Endothelial cell (in vitro differentiated cells): Measurements from ENCODE around the gene HEMGN. TPM values are rescaled to one million over a fixed set of nuclear protein-coding genes. Genes with fewer than 3 reads are reported as not detected.
"Not testable (repeated sequence)": the region's sequence is repeated elsewhere in the genome, so short reads cannot be mapped to it uniquely, and the experiment has no call there.

Experiments
- DNase-seq: peaks from one replicate; pipeline ENCODE4 v3.0.0; 2021; ENCODE audit warnings: low spot score
- H3K27ac Mint-ChIP-seq: one replicate; pipeline ENCODE4 v1.8.0; 2021; ENCODE audit warnings: mixed read lengths, inconsistent platforms; ENCODE audit not compliant: unreplicated experiment
- H3K27me3 Mint-ChIP-seq: one replicate; pipeline ENCODE4 v1.8.0; 2021; ENCODE audit warnings: mild to moderate bottlenecking, moderate library complexity, mixed read lengths, inconsistent platforms; ENCODE audit not compliant: unreplicated experiment
- H3K36me3 Mint-ChIP-seq: one replicate; pipeline ENCODE4 v1.8.0; 2021; ENCODE audit warnings: mild to moderate bottlenecking, low read depth, mixed read lengths, inconsistent platforms; ENCODE audit not compliant: unreplicated experiment
- H3K4me1 Mint-ChIP-seq: one replicate; pipeline ENCODE4 v1.8.0; 2021; ENCODE audit warnings: mild to moderate bottlenecking, mixed read lengths, inconsistent platforms; ENCODE audit not compliant: unreplicated experiment
- H3K4me3 Mint-ChIP-seq: one replicate; pipeline ENCODE4 v1.8.0; 2021; ENCODE audit warnings: mild to moderate bottlenecking, mixed read lengths, inconsistent platforms; ENCODE audit not compliant: unreplicated experiment
- H3K9me3 Mint-ChIP-seq: one replicate; pipeline ENCODE4 v1.8.0; 2021; ENCODE audit warnings: mixed read lengths, inconsistent platforms; ENCODE audit not compliant: unreplicated experiment
- CTCF ChIP-seq: fragments of 200-600 bp; sonication (generic); IDR thresholded peaks from one replicate; pipeline ENCODE4 v1.5.0; 2021; ENCODE audit warnings: antibody characterized with exemption; ENCODE audit not compliant: unreplicated experiment
- total RNA-seq: library from RNA; stranded (reverse); fragmentation: NEBNext Ultra II Directional; extraction: Animal tissue kit (Norgen Biotek cat#: 25700); gene quantifications from one replicate; pipeline ENCODE4 v1.2.1, GENCODE V29; 2021; ENCODE audit not compliant: unreplicated experiment

Gene HEMGN
- total RNA-seq, 1 donor from 2014 or later: 0.44 TPM

- TF ChIP-seq CTCF: no peak
- DNase-seq: no peak
- H3K4me3 Mint-ChIP-seq: no peak overlapping the region
- no peaks in the 10 kb centered on the region for H3K9me3 Mint-ChIP-seq
- no peaks in the 10 kb centered on the region for H3K27me3 Mint-ChIP-seq
- no peaks in the 10 kb centered on the region for H3K4me1 Mint-ChIP-seq
- no peaks in the 10 kb centered on the region for H3K36me3 Mint-ChIP-seq
- no peak overlapping the region for H3K27ac Mint-ChIP-seq
These were observed 21.6 kb upstream of the HEMGN start for GRCh38 chr9:97959585-97959984.

GRCh38 chr9:97958812-97959511 lies 21.0 kb upstream of the HEMGN start:
- DNase-seq: no peak
- Mint-ChIP-seq H3K36me3 (no peaks in the 10 kb centered on the region), H3K9me3 (no peaks in the 10 kb centered on the region), H3K4me1 (no peaks in the 10 kb centered on the region), H3K4me3 (no peak overlapping the region), H3K27me3 (no peaks in the 10 kb centered on the region), H3K27ac (no peak overlapping the region)
- TF ChIP-seq CTCF: no peak

- Mint-ChIP-seq H3K9me3 (no peaks in the 10 kb centered on the region), H3K27ac (no peak overlapping the region), H3K4me3 (no peak overlapping the region), H3K27me3 (no peaks in the 10 kb centered on the region), H3K4me1 (no peaks in the 10 kb centered on the region), H3K36me3 (no peaks in the 10 kb centered on the region)
- TF ChIP-seq CTCF: no peak
- DNase-seq: no peak
These were observed 18.4 kb upstream of the HEMGN start for GRCh38 chr9:97956331-97956730.

GRCh38 chr9:97954550-97954989 lies 16.6 kb upstream of the HEMGN start:
- no peaks in the 10 kb centered on the region for H3K4me1 Mint-ChIP-seq
- no peak overlapping the region for H3K4me3 Mint-ChIP-seq
- no peaks in the 10 kb centered on the region for H3K36me3 Mint-ChIP-seq
- H3K27ac Mint-ChIP-seq: no peak overlapping the region
- no peaks in the 10 kb centered on the region for H3K9me3 Mint-ChIP-seq
- H3K27me3 Mint-ChIP-seq: no peaks in the 10 kb centered on the region
- peak; percentile 65 for TF ChIP-seq CTCF
- peak; percentile 52 for DNase-seq

GRCh38 chr9:97950873-97951272 lies 12.9 kb upstream of the HEMGN start:
- not testable (repeated sequence) for H3K27me3 Mint-ChIP-seq, H3K27ac Mint-ChIP-seq

GRCh38 chr9:97947094-97947493 lies 9.1 kb upstream of the HEMGN start:
- DNase-seq, H3K36me3 Mint-ChIP-seq, H3K27me3 Mint-ChIP-seq, H3K4me3 Mint-ChIP-seq, H3K4me1 Mint-ChIP-seq, H3K9me3 Mint-ChIP-seq, H3K27ac Mint-ChIP-seq: not testable (repeated sequence)

More at GRCh38 chr9:97950873-97951272, 12.9 kb upstream of the HEMGN start:
- H3K4me3 Mint-ChIP-seq, H3K36me3 Mint-ChIP-seq, H3K4me1 Mint-ChIP-seq, H3K9me3 Mint-ChIP-seq, DNase-seq: not testable (repeated sequence)

- H3K27me3 Mint-ChIP-seq, H3K4me1 Mint-ChIP-seq, H3K9me3 Mint-ChIP-seq, H3K36me3 Mint-ChIP-seq, H3K4me3 Mint-ChIP-seq, H3K27ac Mint-ChIP-seq, DNase-seq: not testable (repeated sequence)
These were observed 7.5 kb upstream of the HEMGN start for GRCh38 chr9:97945470-97945869.
